Panc1 (cell line): ENCODE measurements around the gene ITGAD. TPM values are rescaled to one million over a fixed set of nuclear protein-coding genes. Genes with fewer than 3 reads are reported as not detected.
A peak's percentile ranks its signal among the peaks of the same experiment; 100 is the strongest.

Experiments
- ATAC-seq: fragments of 200-7000 bp; cut with Tn5 transposase; 2 replicates; pipeline ENCODE4 v1.9.1; 2020; ENCODE audit warnings: mild to moderate bottlenecking, moderate library complexity
- BruUV-seq: library from RNA; stranded (reverse); fragments of 400-500 nt; replicated peaks from 2 replicates; lab custom pipeline; 2021; lab: Mats Ljungman, UMichigan
- CTCF ChIA-PET: fragments of 300-600 bp; sonication (Branson Sonifier 250); formaldehyde crosslinking; loops from one replicate; lab custom pipeline; 2022; ENCODE audit warnings: antibody characterized with exemption; lab: Charles Lee
- POLR2A ChIA-PET: fragments of 300-600 bp; sonication (Branson Sonifier 250); formaldehyde crosslinking; loops from one replicate; lab custom pipeline; 2022; ENCODE audit warnings: antibody characterized with exemption; lab: Charles Lee
- DNase-seq: peaks from one replicate; pipeline ENCODE4 v3.0.0-alpha.2; 2010; ENCODE audit warnings: low read depth, low spot score
- H3K27ac ChIP-seq: 2 replicates; pipeline ENCODE4 v1.5.1; 2011; ENCODE audit warnings: mild to moderate bottlenecking, low read length, inconsistent platforms
- H3K27me3 ChIP-seq: fragments of 200-500 bp; sonication (Bioruptor generic); 2 replicates; pipeline ENCODE4 v1.6.0; 2014; ENCODE audit warnings: low read length, inconsistent platforms; ENCODE audit not compliant: control insufficient read depth, insufficient read depth
- H3K36me3 ChIP-seq: fragments of 200-500 bp; sonication (Bioruptor generic); 2 replicates; pipeline ENCODE4 v1.5.1; 2014; ENCODE audit warnings: inconsistent platforms, mild to moderate bottlenecking, low read length, moderate library complexity; ENCODE audit not compliant: control insufficient read depth, insufficient read depth
- H3K4me1 ChIP-seq: 2 replicates; pipeline ENCODE4 v1.5.1; 2011; ENCODE audit warnings: inconsistent platforms, mild to moderate bottlenecking, low read length, moderate library complexity; ENCODE audit not compliant: control insufficient read depth, insufficient read depth
- H3K4me3 ChIP-seq, 2 experiments: 2 replicates each; pipeline ENCODE4 v1.5.1; 2011 to 2012; ENCODE audit warnings: low read depth in 2 of 2, low read length in 2 of 2, mild to moderate bottlenecking in 2 of 2, inconsistent platforms in 1 of 2, moderate library complexity in 1 of 2
- H3K9me3 ChIP-seq: fragments of 200-500 bp; sonication (Bioruptor generic); 2 replicates; pipeline ENCODE4 v1.5.1; 2014; ENCODE audit warnings: low read depth, mild to moderate bottlenecking, inconsistent platforms, low read length, moderate library complexity; ENCODE audit not compliant: control insufficient read depth, insufficient read depth
- POLR2AphosphoS5 ChIP-seq: IDR thresholded peaks from 2 replicates; pipeline ENCODE4 v1.6.1; 2012; ENCODE audit warnings: mild to moderate bottlenecking, low read depth, low read length, moderate library complexity
- SIN3A ChIP-seq: IDR thresholded peaks from 2 replicates; pipeline ENCODE4 v1.6.1; 2012; ENCODE audit warnings: low read depth, mild to moderate bottlenecking, low read length, moderate library complexity, borderline replicate concordance; ENCODE audit not compliant: insufficient read depth
- TCF7L2 ChIP-seq: IDR thresholded peaks from 2 replicates; pipeline ENCODE4 v1.6.1; 2011; ENCODE audit warnings: mild to moderate bottlenecking, low read depth, low read length, inconsistent platforms
- in situ Hi-C: cut with HindIII; loops from 2 replicates; pipeline ENCODE4 v1.10.0; 2016; ENCODE audit warnings: low sequenced_read_pairs, low pct_unique_long_range_greater_than_20kb
- intact Hi-C: fragments of 100-400 bp; cut with micrococcal nuclease; formaldehyde crosslinking; loops from one replicate; pipeline ENCODE4 v1.10.0; 2022; ENCODE audit not compliant: unreplicated experiment
- total RNA-seq: library from RNA; stranded (reverse); gene quantifications from one replicate; pipeline ENCODE4 v1.2.1, GENCODE V29; 2021; ENCODE audit not compliant: unreplicated experiment
- TF ChIP-seq, protein P1 (sequence below): fragments of 450-650 bp; IDR thresholded peaks from 2 replicates; pipeline ENCODE4 v1.5.1; 2017; ENCODE audit warnings: mild to moderate bottlenecking
- TF ChIP-seq, protein P2 (sequence below), 2 experiments: IDR thresholded peaks; 2 replicates each; pipeline ENCODE4 v1.6.1; 2011 to 2012; ENCODE audit warnings: low read depth in 2 of 2, control low read depth in 1 of 2, low read length in 1 of 2, mild to moderate bottlenecking in 1 of 2, moderate library complexity in 1 of 2; ENCODE audit not compliant: insufficient read depth in 1 of 2

The ITGAD gene
- total RNA-seq, 1 experiment from 2014 or later, result not detected

DNA sequence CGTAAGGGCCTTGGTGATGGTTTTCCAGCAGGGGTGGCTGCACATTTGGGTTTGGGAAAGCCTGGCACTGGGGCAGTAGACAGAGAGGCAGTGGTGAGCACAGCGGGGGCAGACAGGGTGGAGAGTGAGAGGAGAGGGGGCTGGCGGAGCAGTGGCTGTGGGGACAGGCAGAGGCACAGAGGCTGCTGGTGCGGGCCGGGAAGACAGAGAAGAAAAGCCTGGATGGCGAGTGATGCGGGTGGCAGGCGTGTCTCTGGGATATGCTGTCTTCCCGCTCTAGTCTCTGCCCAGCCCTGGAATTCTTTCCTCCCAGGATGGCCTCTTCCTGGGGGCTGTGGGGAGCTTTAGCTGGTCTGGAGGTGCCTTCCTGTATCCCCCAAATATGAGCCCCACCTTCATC is 16.9 kb downstream of the ITGAD start:
- TF ChIP-seq, protein P1, sequence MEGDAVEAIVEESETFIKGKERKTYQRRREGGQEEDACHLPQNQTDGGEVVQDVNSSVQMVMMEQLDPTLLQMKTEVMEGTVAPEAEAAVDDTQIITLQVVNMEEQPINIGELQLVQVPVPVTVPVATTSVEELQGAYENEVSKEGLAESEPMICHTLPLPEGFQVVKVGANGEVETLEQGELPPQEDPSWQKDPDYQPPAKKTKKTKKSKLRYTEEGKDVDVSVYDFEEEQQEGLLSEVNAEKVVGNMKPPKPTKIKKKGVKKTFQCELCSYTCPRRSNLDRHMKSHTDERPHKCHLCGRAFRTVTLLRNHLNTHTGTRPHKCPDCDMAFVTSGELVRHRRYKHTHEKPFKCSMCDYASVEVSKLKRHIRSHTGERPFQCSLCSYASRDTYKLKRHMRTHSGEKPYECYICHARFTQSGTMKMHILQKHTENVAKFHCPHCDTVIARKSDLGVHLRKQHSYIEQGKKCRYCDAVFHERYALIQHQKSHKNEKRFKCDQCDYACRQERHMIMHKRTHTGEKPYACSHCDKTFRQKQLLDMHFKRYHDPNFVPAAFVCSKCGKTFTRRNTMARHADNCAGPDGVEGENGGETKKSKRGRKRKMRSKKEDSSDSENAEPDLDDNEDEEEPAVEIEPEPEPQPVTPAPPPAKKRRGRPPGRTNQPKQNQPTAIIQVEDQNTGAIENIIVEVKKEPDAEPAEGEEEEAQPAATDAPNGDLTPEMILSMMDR, result no peak
- TF ChIP-seq POLR2AphosphoS5 (no peak), TCF7L2 (no peak), SIN3A (no peak)
- TF ChIP-seq, protein P2, sequence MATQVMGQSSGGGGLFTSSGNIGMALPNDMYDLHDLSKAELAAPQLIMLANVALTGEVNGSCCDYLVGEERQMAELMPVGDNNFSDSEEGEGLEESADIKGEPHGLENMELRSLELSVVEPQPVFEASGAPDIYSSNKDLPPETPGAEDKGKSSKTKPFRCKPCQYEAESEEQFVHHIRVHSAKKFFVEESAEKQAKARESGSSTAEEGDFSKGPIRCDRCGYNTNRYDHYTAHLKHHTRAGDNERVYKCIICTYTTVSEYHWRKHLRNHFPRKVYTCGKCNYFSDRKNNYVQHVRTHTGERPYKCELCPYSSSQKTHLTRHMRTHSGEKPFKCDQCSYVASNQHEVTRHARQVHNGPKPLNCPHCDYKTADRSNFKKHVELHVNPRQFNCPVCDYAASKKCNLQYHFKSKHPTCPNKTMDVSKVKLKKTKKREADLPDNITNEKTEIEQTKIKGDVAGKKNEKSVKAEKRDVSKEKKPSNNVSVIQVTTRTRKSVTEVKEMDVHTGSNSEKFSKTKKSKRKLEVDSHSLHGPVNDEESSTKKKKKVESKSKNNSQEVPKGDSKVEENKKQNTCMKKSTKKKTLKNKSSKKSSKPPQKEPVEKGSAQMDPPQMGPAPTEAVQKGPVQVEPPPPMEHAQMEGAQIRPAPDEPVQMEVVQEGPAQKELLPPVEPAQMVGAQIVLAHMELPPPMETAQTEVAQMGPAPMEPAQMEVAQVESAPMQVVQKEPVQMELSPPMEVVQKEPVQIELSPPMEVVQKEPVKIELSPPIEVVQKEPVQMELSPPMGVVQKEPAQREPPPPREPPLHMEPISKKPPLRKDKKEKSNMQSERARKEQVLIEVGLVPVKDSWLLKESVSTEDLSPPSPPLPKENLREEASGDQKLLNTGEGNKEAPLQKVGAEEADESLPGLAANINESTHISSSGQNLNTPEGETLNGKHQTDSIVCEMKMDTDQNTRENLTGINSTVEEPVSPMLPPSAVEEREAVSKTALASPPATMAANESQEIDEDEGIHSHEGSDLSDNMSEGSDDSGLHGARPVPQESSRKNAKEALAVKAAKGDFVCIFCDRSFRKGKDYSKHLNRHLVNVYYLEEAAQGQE (IDR thresholded peaks at IDR 0.05; ENCODE audit: insufficient read depth in 1 of 2, low read depth in 2 of 2, low read length in 1 of 2), result no peak
- Histone ChIP-seq H3K27ac (no peak overlapping the region), H3K4me3 (no peak overlapping the region), H3K4me1 (no peaks in the 10 kb centered on the region), H3K9me3 (no peaks in the 10 kb centered on the region), H3K36me3 (no peaks in the 10 kb centered on the region), H3K27me3 (no peaks in the 10 kb centered on the region)
- POLR2A ChIA-PET, result no interaction called here
- no TSS peak for BruUV-seq
- no peak for ATAC-seq
- DNase-seq, result no peak
- intact Hi-C loops, result no loop called here
- in situ Hi-C loops, result no loop called here
- CTCF ChIA-PET, result no interaction called here

DNA sequence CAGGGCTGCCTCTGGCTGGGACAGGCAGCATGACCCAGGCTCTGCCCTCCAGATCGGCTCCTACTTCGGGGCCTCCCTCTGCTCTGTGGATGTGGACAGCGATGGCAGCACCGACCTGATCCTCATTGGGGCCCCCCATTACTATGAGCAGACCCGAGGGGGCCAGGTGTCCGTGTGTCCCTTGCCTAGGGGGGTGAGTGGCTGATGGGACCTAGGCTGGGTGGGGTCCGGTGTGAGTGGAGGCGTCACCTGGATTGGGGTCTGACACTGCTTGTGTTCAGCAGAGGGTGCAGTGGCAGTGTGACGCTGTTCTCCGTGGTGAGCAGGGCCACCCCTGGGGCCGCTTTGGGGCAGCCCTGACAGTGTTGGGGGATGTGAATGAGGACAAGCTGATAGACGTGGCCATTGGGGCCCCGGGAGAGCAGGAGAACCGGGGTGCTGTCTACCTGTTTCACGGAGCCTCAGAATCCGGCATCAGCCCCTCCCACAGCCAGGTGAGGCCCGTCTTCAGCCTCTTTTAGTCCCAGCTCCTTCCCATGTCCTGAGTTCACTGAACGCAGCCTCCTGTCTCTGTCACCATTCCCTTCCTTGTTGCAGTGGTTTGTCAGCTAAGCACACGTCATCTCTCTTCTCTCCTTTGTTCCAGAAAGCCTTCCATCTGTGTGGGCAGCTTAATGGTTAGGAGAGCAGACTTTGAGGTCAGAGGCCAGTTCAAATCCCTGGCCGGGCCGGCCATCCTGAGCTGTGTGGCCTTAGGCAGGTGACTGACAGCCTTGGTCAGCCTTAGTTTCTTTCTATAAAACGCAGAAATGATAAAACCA is 18.1 kb downstream of the ITGAD start:
- in situ Hi-C loops, result no loop called here
- no peak for TF ChIP-seq POLR2AphosphoS5
- TF ChIP-seq TCF7L2, result no peak
- no peak for TF ChIP-seq SIN3A
- TF ChIP-seq, protein P2 (IDR thresholded peaks at IDR 0.05; ENCODE audit: insufficient read depth in 1 of 2, low read depth in 2 of 2, low read length in 1 of 2), result no peak
- TF ChIP-seq, protein P1, result no peak
- H3K4me1 ChIP-seq, result no peaks in the 10 kb centered on the region
- CTCF ChIA-PET, result no interaction called here
- no peaks in the 10 kb centered on the region for H3K9me3 ChIP-seq
- no peak overlapping the region for H3K27ac ChIP-seq
- ATAC-seq, result 0 out of 2 replicates have a peak, but pooled peaks have one; percentile 8
- no TSS peak for BruUV-seq
- intact Hi-C loops, result no loop called here
- POLR2A ChIA-PET, result no interaction called here
- no peaks in the 10 kb centered on the region for H3K27me3 ChIP-seq
- no peak overlapping the region for H3K4me3 ChIP-seq
- no peak for DNase-seq
- H3K36me3 ChIP-seq, result no peaks in the 10 kb centered on the region
